SK-N-SH (cell line): ENCODE measurements around the gene BAIAP2L1. TPM values are rescaled to one million over a fixed set of nuclear protein-coding genes. Genes with fewer than 3 reads are reported as not detected.

Experiments used
- CTCF ChIA-PET: fragments of 300-600, 350-600 bp; formaldehyde crosslinking; extraction: SDS; loops from one replicate; lab custom pipeline; 2021; lab: Yijun Ruan, JAX
- POLR2A ChIA-PET: fragments of 350-600 bp; sonication (Branson Sonifier 250); formaldehyde crosslinking; extraction: SDS; loops from one replicate; lab custom pipeline; 2020; ENCODE audit warnings: antibody characterized with exemption, inconsistent platforms; lab: Yijun Ruan, JAX
- DNase-seq: peaks from one replicate; pipeline ENCODE4 v3.0.0; 2012
- H2AFZ ChIP-seq: fragments of 200-600 bp; sonication (generic); 2 replicates; pipeline ENCODE4 v1.8.1; 2016; ENCODE audit warnings: antibody characterized with exemption, mild to moderate bottlenecking, low read depth
- H3F3A ChIP-seq: fragments of 200-600 bp; sonication (generic); replicated peaks from 2 replicates; pipeline ENCODE3; 2016; ENCODE audit warnings: antibody characterized with exemption, mild to moderate bottlenecking; ENCODE audit not compliant: insufficient read depth
- H3K27ac ChIP-seq, 2 experiments: fragments of 200-500 bp in 1 of 2; fragments of 200-600 bp in 1 of 2; sonication (Bioruptor generic) in 1 of 2; sonication (generic), shearing (Covaris generic) in 1 of 2; 2 replicates each; pipeline versions ENCODE4 v1.5.1 to v1.6.1; 2014 to 2016; ENCODE audit warnings: low read depth in 2 of 2, inconsistent platforms in 1 of 2, low read length in 1 of 2, mild to moderate bottlenecking in 1 of 2, mixed read lengths in 1 of 2
- H3K27me3 ChIP-seq: fragments of 200-600 bp; sonication (generic), shearing (Covaris generic); 2 replicates; pipeline ENCODE4 v1.6.1; 2016; ENCODE audit warnings: mixed run types; ENCODE audit not compliant: insufficient read depth
- H3K36me3 ChIP-seq, 2 experiments: fragments of 200-500 bp in 1 of 2; fragments of 200-600 bp in 1 of 2; sonication (Bioruptor generic) in 1 of 2; sonication (generic) in 1 of 2; replicated peaks in 1 of 2; 2 replicates each; pipeline versions ENCODE3 to v1.5.1; 2014 to 2016; ENCODE audit warnings: low read length in 1 of 2, mild to moderate bottlenecking in 1 of 2; ENCODE audit not compliant: insufficient read depth in 2 of 2, control insufficient read depth in 1 of 2
- H3K4me1 ChIP-seq, 2 experiments: fragments of 200-500 bp in 1 of 2; fragments of 200-600 bp in 1 of 2; sonication (Bioruptor generic) in 1 of 2; sonication (generic), shearing (Covaris generic) in 1 of 2; 2 replicates each; pipeline versions ENCODE4 v1.5.1 to v1.6.1; 2014 to 2016; ENCODE audit warnings: low read depth in 1 of 2, low read length in 1 of 2, mixed run types in 1 of 2; ENCODE audit not compliant: insufficient read depth in 2 of 2, control insufficient read depth in 1 of 2
- H3K4me2 ChIP-seq: fragments of 200-600 bp; sonication (generic), shearing (Covaris generic); 2 replicates; pipeline ENCODE4 v1.6.1; 2017; ENCODE audit warnings: mixed run types
- H3K4me3 ChIP-seq, 2 experiments: fragments of 200-500 bp in 1 of 2; fragments of 200-600 bp in 1 of 2; sonication (Bioruptor generic) in 1 of 2; sonication (generic), shearing (Covaris generic) in 1 of 2; 2 replicates each; pipeline versions ENCODE4 v1.5.1 to v1.8.1; 2014 to 2016; ENCODE audit warnings: low read depth in 2 of 2, inconsistent platforms in 1 of 2, low read length in 1 of 2, mild to moderate bottlenecking in 1 of 2, mixed read lengths in 1 of 2, moderate library complexity in 1 of 2
- H3K79me2 ChIP-seq: fragments of 200-600 bp; sonication (generic); 2 replicates; pipeline ENCODE4 v1.8.1; 2017; ENCODE audit warnings: mild to moderate bottlenecking; ENCODE audit not compliant: insufficient read depth
- H3K9ac ChIP-seq: fragments of 200-600 bp; sonication (generic); 2 replicates; pipeline ENCODE4 v1.6.1; 2017; ENCODE audit warnings: mixed run types
- H3K9me2 ChIP-seq: fragments of 200-600 bp; sonication (generic); 2 replicates; pipeline ENCODE4 v1.6.1; 2017; ENCODE audit warnings: mixed run types
- H3K9me3 ChIP-seq: fragments of 200-600 bp; sonication (generic); 2 replicates; pipeline ENCODE4 v1.6.1; 2017; ENCODE audit warnings: mixed run types, mild to moderate bottlenecking, moderate library complexity
- H4K20me1 ChIP-seq: fragments of 200-600 bp; sonication (generic); 2 replicates; pipeline ENCODE4 v1.6.1; 2017; ENCODE audit warnings: mild to moderate bottlenecking, mixed run types; ENCODE audit not compliant: insufficient read depth
- CTCF ChIP-seq: fragments of 200-600 bp; sonication (generic); IDR thresholded peaks from 2 replicates; pipeline ENCODE4 v1.6.1; 2017; ENCODE audit warnings: antibody characterized with exemption, mild to moderate bottlenecking, moderate library complexity
- ELF1 ChIP-seq: IDR thresholded peaks from 2 replicates; pipeline ENCODE4 v1.4.0; 2012
- EP300 ChIP-seq, 2 experiments: IDR thresholded peaks; 2 replicates each; pipeline versions ENCODE4 v1.4.0 to v1.6.1; 2012; ENCODE audit warnings: borderline replicate concordance in 1 of 2, low read depth in 1 of 2, low read length in 1 of 2
- EZH2phosphoT487 ChIP-seq: fragments of 200-600 bp; sonication (generic); IDR thresholded peaks from 2 replicates; pipeline ENCODE4 v1.6.1; 2017; ENCODE audit warnings: low read depth, mixed run types, mild to moderate bottlenecking, antibody characterized with exemption, moderate library complexity, borderline replicate concordance
- FOSL2 ChIP-seq: IDR thresholded peaks from 2 replicates; pipeline ENCODE4 v1.4.0; 2012; ENCODE audit warnings: low read depth, mild to moderate bottlenecking, moderate library complexity, borderline replicate concordance
- FOXJ3 ChIP-seq: sonication (generic); formaldehyde crosslinking; IDR thresholded peaks from 2 replicates; pipeline ENCODE4 v1.5.1; 2020; ENCODE audit warnings: mild to moderate bottlenecking, missing genetic modification reagents
- FOXM1 ChIP-seq: IDR thresholded peaks from 2 replicates; pipeline ENCODE4 v1.4.0; 2012; ENCODE audit warnings: low read depth, mild to moderate bottlenecking
- JUND ChIP-seq: IDR thresholded peaks from 2 replicates; pipeline ENCODE4 v1.4.0; 2012
- MAX ChIP-seq: IDR thresholded peaks from 2 replicates; pipeline ENCODE4 v1.4.0; 2012; ENCODE audit warnings: low read depth
- MEF2A ChIP-seq: IDR thresholded peaks from 2 replicates; pipeline ENCODE4 v1.4.0; 2012; ENCODE audit warnings: low read depth, borderline replicate concordance
- MXI1 ChIP-seq: IDR thresholded peaks from 2 replicates; pipeline ENCODE4 v1.6.1; 2012; ENCODE audit warnings: mild to moderate bottlenecking, low read depth, low read length, improper control_type of control experiment
- NFIC ChIP-seq: IDR thresholded peaks from 2 replicates; pipeline ENCODE4 v1.4.0; 2012; ENCODE audit warnings: borderline replicate concordance
- PBX3 ChIP-seq: IDR thresholded peaks from 2 replicates; pipeline ENCODE4; 2012
- POLR2AphosphoS5 ChIP-seq: IDR thresholded peaks from 2 replicates; pipeline ENCODE4 v1.6.1; 2012; ENCODE audit warnings: low read depth, low read length
- RAD21 ChIP-seq: IDR thresholded peaks from 2 replicates; pipeline ENCODE4 v1.6.1; 2012; ENCODE audit warnings: mild to moderate bottlenecking, low read length
- RCOR1 ChIP-seq: fragments of 150-350 bp; IDR thresholded peaks from 2 replicates; pipeline ENCODE4 v1.6.1; 2017; ENCODE audit warnings: antibody characterized with exemption, low read length
- REST ChIP-seq: IDR thresholded peaks from 2 replicates; pipeline ENCODE4 v1.6.1; 2012; ENCODE audit warnings: mild to moderate bottlenecking, low read depth, low read length, moderate library complexity
- SMC3 ChIP-seq: IDR thresholded peaks from 2 replicates; pipeline ENCODE4 v1.6.1; 2012; ENCODE audit warnings: low read depth, low read length, improper control_type of control experiment
- TAF1 ChIP-seq: IDR thresholded peaks from 2 replicates; pipeline ENCODE4 v1.6.1; 2012; ENCODE audit warnings: low read depth, mild to moderate bottlenecking, low read length, moderate library complexity, borderline replicate concordance
- TCF12 ChIP-seq: IDR thresholded peaks from 2 replicates; pipeline ENCODE4 v1.4.0; 2012
- USF1 ChIP-seq: IDR thresholded peaks from 2 replicates; pipeline ENCODE4 v1.4.0; 2012; ENCODE audit warnings: low read depth, borderline replicate concordance
- YY1 ChIP-seq: IDR thresholded peaks from 2 replicates; pipeline ENCODE4 v1.4.0; 2012; ENCODE audit warnings: low read depth, mild to moderate bottlenecking
- WGBS: methylation state at CpG from one replicate; pipeline ENCODE4 v1.1.6; 2017; ENCODE audit warnings: low lambda C conversion rate; 5-methylcytosine and 5-hydroxymethylcytosine counted together
- polyA plus RNA-seq, 3 experiments: library from polyadenylated mRNA; depleted of rRNA; stranded (reverse); fragments of >200 nt; gene quantifications; 2 replicates each; pipeline ENCODE4 v1.2.3, GENCODE V29; 2012

BAIAP2L1 gene
- polyA plus RNA-seq, 1 of the 3 experiments (the other 2 are of a cell fraction): 8.8 TPM

- no peaks in the 10 kb centered on the region for H3K9me3 ChIP-seq
- WGBS: 67% methylated on average over 10 of the region's 10 CpGs
- H3K4me3 ChIP-seq: no peak overlapping the region
- TF ChIP-seq RAD21 (no peak), ELF1 (no peak), RCOR1 (no peak), POLR2AphosphoS5 (no peak), FOXM1 (no peak)
- ChIA-PET POLR2A (interaction anchor here (1.8 kb wide), 1 partner anchor 183 kb away, joined by 5 read pairs; the partner anchor contains the start of gene NPTX2), CTCF (interaction anchor here (0.6 to 24.4 kb wide), 14 partner anchors 9 to 415 kb away, joined by 3 to 673 read pairs (median 3); no protein-coding TSS in a partner anchor)
- no peaks in the 10 kb centered on the region for H4K20me1 ChIP-seq
- H3K79me2 ChIP-seq: no peaks in the 10 kb centered on the region
- H3K27me3 ChIP-seq: peaks cover 18% of the 10 kb centered on the region; the same call in 1 of the 2 replicates
- no peak overlapping the region for H3K9ac ChIP-seq
- H3K4me1 ChIP-seq: no peaks in the 10 kb centered on the region
- no peaks in the 10 kb centered on the region for H3K36me3 ChIP-seq
- no peak overlapping the region for H2AFZ ChIP-seq
- H3F3A ChIP-seq: peaks cover 6% of the 10 kb centered on the region
- H3K9me2 ChIP-seq: no peaks in the 10 kb centered on the region
- no peak for DNase-seq
- H3K4me2 ChIP-seq: no peak overlapping the region
- H3K27ac ChIP-seq: no peak overlapping the region
Measured at GRCh38 chr7:98434087-98434486, 33.2 kb upstream of the BAIAP2L1 start.

- TF ChIP-seq RAD21 (no peak), NFIC (no peak), JUND (no peak), MXI1 (no peak), FOXJ3 (no peak), TAF1 (no peak), CTCF (no peak), RCOR1 (no peak), POLR2AphosphoS5 (no peak), TCF12 (no peak), FOSL2 (no peak), EP300 (IDR thresholded peaks at IDR 0.05; ENCODE audit: borderline replicate concordance in 1 of 2, low read depth in 1 of 2, low read length in 1 of 2) (no peak), MAX (no peak), USF1 (no peak), PBX3 (no peak), YY1 (no peak), SMC3 (no peak), EZH2phosphoT487 (no peak), REST (no peak), MEF2A (no peak)
- CTCF ChIA-PET: interaction anchor here (1.1 to 24.4 kb wide), 7 partner anchors 8 to 406 kb away, joined by 3 to 673 read pairs (median 5); partner anchors contain the start of gene BAIAP2L1
- POLR2A ChIA-PET: no interaction called here
- Histone ChIP-seq H4K20me1 (no peaks in the 10 kb centered on the region), H3K9ac (no peak overlapping the region), H2AFZ (no peak overlapping the region), H3K79me2 (no peaks in the 10 kb centered on the region), H3K9me2 (no peaks in the 10 kb centered on the region), H3K4me3 (no peak overlapping the region), H3F3A (peaks cover 6% of the 10 kb centered on the region), H3K4me2 (no peak overlapping the region), H3K27ac (no peak overlapping the region), H3K36me3 (no peaks in the 10 kb centered on the region), H3K27me3 (peaks cover 18% of the 10 kb centered on the region; the same call in 1 of the 2 replicates), H3K4me1 (no peaks in the 10 kb centered on the region), H3K9me3 (no peaks in the 10 kb centered on the region)
- 68% methylated on average over 13 of the region's 13 CpGs for WGBS
- no peak for DNase-seq
Measured at GRCh38 chr7:98429799-98430198, 28.9 kb upstream of the BAIAP2L1 start.
